Ovary (tissue), 3 donors: ENCODE results near the gene CEP85L.

ENCODE experiments used
- CTCF ChIP-seq, 3 donors: fragments of 450-650 bp in 2 of 3; fragments of 200-600 bp in 1 of 3; IDR thresholded peaks; one replicate each; pipeline versions ENCODE4 v1.5.1 to v1.8.0; 2016 to 2022; ENCODE audit warnings: antibody characterized with exemption in 3 of 3, mild to moderate bottlenecking in 1 of 3
- EP300 ChIP-seq: sonication (generic); formaldehyde crosslinking; IDR thresholded peaks from one replicate; pipeline ENCODE4 v1.6.1; 2017; ENCODE audit warnings: antibody characterized with exemption
- donor health status: DM: no; HTN: no; CAD: no.

GRCh38 chr6:118536478-118536877, 114.9 kb downstream of the CEP85L start:
- TF ChIP-seq CTCF (IDR thresholded peaks at IDR 0.05) (no peak), EP300 (no peak)
